ENCODE data around the gene LY6G5B.

LY6G5B gene

GRCh38 chr6:31632279-31632946, 37.4 kb upstream of the LY6G5B start:
- Histone ChIP-seq H3K4me3 (ENCODE audit: low read depth, low read length) (no peak overlapping the region), H2BK12ac (ENCODE audit: low read length) (no peak overlapping the region), H2BK5ac (ENCODE audit: low read depth, low read length, poor library complexity) (no peak overlapping the region), H3K9ac (ENCODE audit: low read length) (no peak overlapping the region), H3K36me3 (ENCODE audit: control insufficient read depth in 1 of 2, insufficient read depth in 2 of 2, low read length in 2 of 2) (peaks cover 95 to 98% of the 10 kb centered on the region in 2 experiments), H3K27me3 (ENCODE audit: insufficient read depth, low read length) (no peaks in the 10 kb centered on the region), H3K14ac (ENCODE audit: low read length) (no peak overlapping the region), H3K79me2 (ENCODE audit: control insufficient read depth, insufficient read depth, low read length, poor library complexity) (no peaks in the 10 kb centered on the region), H3K18ac (ENCODE audit: low read length) (no peak overlapping the region), H2AK5ac (ENCODE audit: low read length) (no peak overlapping the region), H3K4me1 (ENCODE audit: control insufficient read depth in 1 of 2, insufficient read depth in 2 of 2, low read length in 2 of 2) (no peaks in the 10 kb centered on the region), H3K79me1 (ENCODE audit: low read length) (no peaks in the 10 kb centered on the region), H3K27ac (ENCODE audit: low read depth, low read length) (no peak overlapping the region), H3K4ac (ENCODE audit: low read depth, low read length) (no peak overlapping the region), H2AFZ (ENCODE audit: insufficient read depth, low read length, poor library complexity) (no peak overlapping the region), H4K12ac (ENCODE audit: low read depth, low read length) (peak overlapping the region; percentile 10), H2BK120ac (ENCODE audit: insufficient read depth, low read length, poor library complexity) (no peak overlapping the region), H3K4me2 (ENCODE audit: low read length) (no peak overlapping the region), H3K23ac (ENCODE audit: low read length) (no peak overlapping the region), H4K8ac (ENCODE audit: low read depth, low read length) (no peak overlapping the region), H4K91ac (ENCODE audit: low read depth, low read length) (no peak overlapping the region), H3K9me3 (ENCODE audit: insufficient read depth, low read depth, low read length) (no peaks in the 10 kb centered on the region)
- DNase-seq = no peak
- WGBS (ENCODE audit: extremely low coverage, insufficient coverage, insufficient read length) = no CpG with 5 or more reads among the region's 26 CpGs

GRCh38 chr6:31633447-31633846, 36.3 kb upstream of the LY6G5B start:
- Histone ChIP-seq H3K23ac (ENCODE audit: low read length) (no peak overlapping the region), H3K79me1 (ENCODE audit: low read length) (no peaks in the 10 kb centered on the region), H2BK5ac (ENCODE audit: low read depth, low read length, poor library complexity) (no peak overlapping the region), H4K12ac (ENCODE audit: low read depth, low read length) (no peak overlapping the region), H3K27ac (ENCODE audit: low read depth, low read length) (no peak overlapping the region), H3K14ac (ENCODE audit: low read length) (no peak overlapping the region), H2BK12ac (ENCODE audit: low read length) (no peak overlapping the region), H4K8ac (ENCODE audit: low read depth, low read length) (no peak overlapping the region), H3K9ac (ENCODE audit: low read length) (no peak overlapping the region), H4K91ac (ENCODE audit: low read depth, low read length) (no peak overlapping the region), H3K9me3 (ENCODE audit: insufficient read depth, low read depth, low read length) (no peaks in the 10 kb centered on the region), H3K36me3 (ENCODE audit: control insufficient read depth in 1 of 2, insufficient read depth in 2 of 2, low read length in 2 of 2) (peaks cover 86 to 93% of the 10 kb centered on the region in 2 experiments), H3K4me2 (ENCODE audit: low read length) (no peak overlapping the region), H2BK120ac (ENCODE audit: insufficient read depth, low read length, poor library complexity) (no peak overlapping the region), H3K18ac (ENCODE audit: low read length) (no peak overlapping the region), H2AFZ (ENCODE audit: insufficient read depth, low read length, poor library complexity) (no peak overlapping the region), H3K4me3 (ENCODE audit: low read depth, low read length) (no peak overlapping the region), H3K79me2 (ENCODE audit: control insufficient read depth, insufficient read depth, low read length, poor library complexity) (no peaks in the 10 kb centered on the region), H3K27me3 (ENCODE audit: insufficient read depth, low read length) (no peaks in the 10 kb centered on the region), H3K4ac (ENCODE audit: low read depth, low read length) (no peak overlapping the region), H2AK5ac (ENCODE audit: low read length) (no peak overlapping the region), H3K4me1 (ENCODE audit: control insufficient read depth in 1 of 2, insufficient read depth in 2 of 2, low read length in 2 of 2) (no peaks in the 10 kb centered on the region)
- no peak for DNase-seq
- no CpG with 5 or more reads among the region's 7 CpGs for WGBS (ENCODE audit: extremely low coverage, insufficient coverage, insufficient read length)

GRCh38 chr6:31634131-31634530, 35.6 kb upstream of the LY6G5B start:
- no peak overlapping the region for H2AFZ ChIP-seq (ENCODE audit: insufficient read depth, low read length, poor library complexity)
- DNase-seq = no peak
- H3K4ac ChIP-seq (ENCODE audit: low read depth, low read length) = no peak overlapping the region
- no peak overlapping the region for H3K23ac ChIP-seq (ENCODE audit: low read length)
- H2AK5ac ChIP-seq (ENCODE audit: low read length) = no peak overlapping the region
- no peak overlapping the region for H3K4me3 ChIP-seq (ENCODE audit: low read depth, low read length)
- no peaks in the 10 kb centered on the region for H3K4me1 ChIP-seq (ENCODE audit: control insufficient read depth in 1 of 2, insufficient read depth in 2 of 2, low read length in 2 of 2)
- no peak overlapping the region for H2BK5ac ChIP-seq (ENCODE audit: low read depth, low read length, poor library complexity)
- H3K9me3 ChIP-seq (ENCODE audit: insufficient read depth, low read depth, low read length) = no peaks in the 10 kb centered on the region
- no peak overlapping the region for H2BK12ac ChIP-seq (ENCODE audit: low read length)
- H4K12ac ChIP-seq (ENCODE audit: low read depth, low read length) = no peak overlapping the region
- H3K14ac ChIP-seq (ENCODE audit: low read length) = no peak overlapping the region
- H3K27ac ChIP-seq (ENCODE audit: low read depth, low read length) = no peak overlapping the region
- H3K9ac ChIP-seq (ENCODE audit: low read length) = no peak overlapping the region
- no peak overlapping the region for H2BK120ac ChIP-seq (ENCODE audit: insufficient read depth, low read length, poor library complexity)
- H4K8ac ChIP-seq (ENCODE audit: low read depth, low read length) = no peak overlapping the region
- H3K79me1 ChIP-seq (ENCODE audit: low read length) = no peaks in the 10 kb centered on the region
- no peaks in the 10 kb centered on the region for H3K27me3 ChIP-seq (ENCODE audit: insufficient read depth, low read length)
- no CpG with 5 or more reads among the region's 3 CpGs for WGBS (ENCODE audit: extremely low coverage, insufficient coverage, insufficient read length)
- H3K79me2 ChIP-seq (ENCODE audit: control insufficient read depth, insufficient read depth, low read length, poor library complexity) = no peaks in the 10 kb centered on the region
- H4K91ac ChIP-seq (ENCODE audit: low read depth, low read length) = no peak overlapping the region
- no peak overlapping the region for H3K4me2 ChIP-seq (ENCODE audit: low read length)
- no peak overlapping the region for H3K18ac ChIP-seq (ENCODE audit: low read length)
- H3K36me3 ChIP-seq (ENCODE audit: control insufficient read depth in 1 of 2, insufficient read depth in 2 of 2, low read length in 2 of 2) = peaks cover 84 to 90% of the 10 kb centered on the region in 2 experiments

GRCh38 chr6:31634969-31635575, 34.7 kb upstream of the LY6G5B start:
- no peak overlapping the region for H3K4me2 ChIP-seq (ENCODE audit: low read length)
- H2BK12ac ChIP-seq (ENCODE audit: low read length) = no peak overlapping the region
- H4K12ac ChIP-seq (ENCODE audit: low read depth, low read length) = no peak overlapping the region
- H3K9me3 ChIP-seq (ENCODE audit: insufficient read depth, low read depth, low read length) = no peaks in the 10 kb centered on the region
- H2BK120ac ChIP-seq (ENCODE audit: insufficient read depth, low read length, poor library complexity) = no peak overlapping the region
- no peak overlapping the region for H3K18ac ChIP-seq (ENCODE audit: low read length)
- H4K8ac ChIP-seq (ENCODE audit: low read depth, low read length) = no peak overlapping the region
- no peaks in the 10 kb centered on the region for H3K79me1 ChIP-seq (ENCODE audit: low read length)
- no CpG with 5 or more reads among the region's 11 CpGs for WGBS (ENCODE audit: extremely low coverage, insufficient coverage, insufficient read length)
- no peak overlapping the region for H3K4ac ChIP-seq (ENCODE audit: low read depth, low read length)
- no peaks in the 10 kb centered on the region for H3K27me3 ChIP-seq (ENCODE audit: insufficient read depth, low read length)
- H3K36me3 ChIP-seq (ENCODE audit: control insufficient read depth in 1 of 2, insufficient read depth in 2 of 2, low read length in 2 of 2) = peaks cover 80 to 90% of the 10 kb centered on the region in 2 experiments
- H2AFZ ChIP-seq (ENCODE audit: insufficient read depth, low read length, poor library complexity) = no peak overlapping the region
- DNase-seq = no peak
- no peak overlapping the region for H3K23ac ChIP-seq (ENCODE audit: low read length)
- no peaks in the 10 kb centered on the region for H3K4me1 ChIP-seq (ENCODE audit: control insufficient read depth in 1 of 2, insufficient read depth in 2 of 2, low read length in 2 of 2)
- H3K4me3 ChIP-seq (ENCODE audit: low read depth, low read length) = no peak overlapping the region
- no peak overlapping the region for H4K91ac ChIP-seq (ENCODE audit: low read depth, low read length)
- H3K27ac ChIP-seq (ENCODE audit: low read depth, low read length) = no peak overlapping the region
- no peak overlapping the region for H2AK5ac ChIP-seq (ENCODE audit: low read length)
- no peaks in the 10 kb centered on the region for H3K79me2 ChIP-seq (ENCODE audit: control insufficient read depth, insufficient read depth, low read length, poor library complexity)
- H2BK5ac ChIP-seq (ENCODE audit: low read depth, low read length, poor library complexity) = no peak overlapping the region
- no peak overlapping the region for H3K14ac ChIP-seq (ENCODE audit: low read length)
- no peak overlapping the region for H3K9ac ChIP-seq (ENCODE audit: low read length)

Data from trophoblast cell (in vitro differentiated cells and primary cell).